ENCODE data around the gene RAB11FIP3. TPM values are rescaled to one million over a fixed set of nuclear protein-coding genes. Genes with fewer than 3 reads are reported as not detected.
"Not testable (repeated sequence)": the region's sequence is repeated elsewhere in the genome, so short reads cannot be mapped to it uniquely, and the experiment has no call there.

Gene RAB11FIP3
- polyA plus RNA-seq, 3 donors: 100 to 155 (median 149) TPM

DNA sequence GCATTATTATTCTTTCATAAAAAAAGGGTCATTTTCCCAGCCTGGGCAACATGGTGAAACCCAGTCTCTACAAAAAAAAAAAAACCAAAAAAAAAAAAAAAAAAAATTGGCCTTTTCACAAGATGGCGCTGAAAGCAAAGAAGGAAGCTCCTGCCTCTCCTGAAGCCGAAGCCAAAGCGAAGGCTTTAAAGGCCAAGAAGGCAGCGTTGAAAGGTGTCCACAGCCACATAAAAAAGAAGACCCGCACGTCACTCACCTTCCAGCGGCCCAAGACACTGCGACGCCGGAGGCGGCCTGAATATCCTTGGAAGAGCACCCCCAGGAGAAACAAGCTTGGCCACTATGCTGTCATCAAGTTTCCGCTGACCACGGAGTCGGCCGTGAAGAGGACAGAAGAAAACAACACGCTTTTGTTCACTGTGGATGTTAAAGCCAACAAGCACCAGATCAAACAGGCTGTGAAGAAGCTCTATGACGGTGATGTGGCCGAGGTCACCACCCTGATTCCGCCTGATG, 38.8 kb upstream of the RAB11FIP3 start:
- DNase-seq: no peak

DNA sequence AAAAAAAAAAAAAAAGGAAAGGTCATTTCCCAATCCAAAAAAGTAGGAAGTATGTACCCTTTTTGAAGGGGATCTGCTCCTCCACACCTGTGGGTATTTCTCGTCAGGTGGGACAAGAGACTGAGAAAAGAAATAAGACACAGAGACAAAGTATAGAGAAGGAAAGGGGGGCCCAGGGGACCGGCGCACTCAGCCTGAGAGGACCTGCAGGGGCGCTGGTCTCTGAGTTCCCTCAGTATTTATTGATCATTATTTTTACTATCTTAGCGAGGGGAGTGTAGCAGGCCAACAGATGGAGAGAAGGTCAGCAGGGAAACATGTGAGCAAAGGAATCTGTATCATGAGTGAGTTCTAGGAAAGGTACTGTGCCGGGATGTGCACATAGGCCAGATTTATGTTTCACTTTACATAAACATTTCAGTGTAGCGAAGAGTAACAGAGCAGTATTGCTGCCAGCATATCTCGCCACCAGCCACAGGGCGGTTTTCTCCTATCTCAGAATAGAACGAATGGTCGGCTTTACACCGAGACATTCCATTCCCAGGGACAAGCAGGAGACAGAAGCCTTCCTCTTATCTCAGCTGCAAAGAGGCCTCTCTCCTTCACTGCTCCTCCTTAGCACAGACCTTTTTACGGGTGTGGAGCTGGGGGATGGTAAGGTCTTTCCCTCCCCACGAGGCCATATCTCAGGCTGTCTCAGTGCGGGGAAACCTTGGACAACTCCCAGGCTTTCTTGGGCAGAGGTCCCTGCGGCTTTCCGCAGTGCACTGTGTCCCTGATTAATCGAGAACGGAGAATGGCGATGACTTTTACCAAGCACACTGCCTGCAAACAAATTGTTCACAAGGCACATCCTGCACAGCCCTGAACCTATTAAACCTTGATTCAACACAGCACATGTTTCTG, 37.4 kb upstream of the RAB11FIP3 start:
- DNase-seq: not testable (repeated sequence)

DNA sequence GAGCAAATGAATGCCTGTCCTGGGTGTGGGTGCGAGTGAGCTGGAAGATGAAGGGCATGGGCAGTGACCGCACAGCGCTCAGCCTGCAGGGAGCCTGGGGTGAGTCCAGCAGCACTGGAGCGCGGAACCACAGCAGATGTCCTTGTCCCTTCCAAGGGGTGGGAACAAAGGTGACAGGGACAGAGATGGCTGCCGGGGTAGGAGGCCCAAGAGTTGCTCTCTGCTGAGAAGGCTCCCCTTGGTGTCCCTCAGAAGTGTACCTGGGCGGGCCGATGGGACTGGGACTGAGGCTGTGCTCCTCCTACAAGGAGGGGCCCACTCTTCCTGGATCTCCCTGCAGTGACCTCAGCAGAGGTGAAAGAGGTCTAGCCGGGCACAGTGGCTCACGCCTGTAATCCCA, 36.1 kb upstream of the RAB11FIP3 start:
- DNase-seq: no peak

DNA sequence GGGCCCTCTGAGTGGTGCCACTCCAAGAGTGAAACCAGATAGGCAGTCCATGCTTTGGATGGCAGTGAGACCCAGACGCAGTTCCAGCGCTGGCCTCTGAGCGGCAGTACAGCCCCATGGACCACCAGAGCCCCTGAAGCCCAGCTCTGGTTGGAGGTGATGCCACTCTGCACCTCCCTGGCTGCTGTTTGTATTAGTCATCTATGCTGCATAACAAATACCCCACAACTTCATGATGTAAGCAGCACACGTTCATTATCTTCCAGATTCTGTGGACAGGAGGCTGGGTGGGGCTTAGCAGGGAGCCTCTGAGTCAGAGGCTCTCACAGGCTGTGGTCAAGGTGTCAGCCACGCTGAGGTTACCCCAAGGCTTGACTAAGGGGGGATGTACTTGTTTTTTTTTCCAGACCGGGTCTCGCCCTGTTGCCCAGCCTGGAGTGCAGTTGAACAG, 33.5 kb upstream of the RAB11FIP3 start:
- no peak for DNase-seq

DNA sequence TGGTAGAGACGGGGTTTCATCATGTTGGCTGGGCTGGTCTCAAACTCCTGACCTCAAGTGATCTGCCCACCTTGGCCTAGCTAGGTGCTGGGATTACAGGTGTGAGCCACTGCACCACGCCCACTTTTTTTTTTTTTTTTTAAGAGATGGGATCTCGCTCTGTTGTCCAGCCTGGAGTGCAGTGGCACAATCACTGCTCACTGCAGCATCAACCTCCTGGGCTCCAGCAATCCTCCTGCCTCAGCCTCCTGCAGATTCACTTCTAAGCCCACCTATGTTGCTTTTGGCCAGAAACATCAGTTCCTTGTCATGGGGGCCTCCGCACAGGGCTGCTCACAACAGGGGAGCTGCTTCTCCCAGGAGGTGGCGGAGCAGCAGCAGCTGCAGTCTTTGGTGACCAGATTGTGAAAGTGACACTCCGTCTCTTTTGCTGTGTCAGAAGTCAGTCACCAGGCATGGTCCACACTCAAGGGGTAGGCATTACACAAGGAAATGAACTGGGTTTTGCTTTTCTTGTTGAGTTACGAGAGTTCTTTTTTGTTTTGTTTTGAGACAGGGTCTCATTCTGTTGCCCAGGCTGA, 32.9 kb upstream of the RAB11FIP3 start:
- no peak for DNase-seq

DNA sequence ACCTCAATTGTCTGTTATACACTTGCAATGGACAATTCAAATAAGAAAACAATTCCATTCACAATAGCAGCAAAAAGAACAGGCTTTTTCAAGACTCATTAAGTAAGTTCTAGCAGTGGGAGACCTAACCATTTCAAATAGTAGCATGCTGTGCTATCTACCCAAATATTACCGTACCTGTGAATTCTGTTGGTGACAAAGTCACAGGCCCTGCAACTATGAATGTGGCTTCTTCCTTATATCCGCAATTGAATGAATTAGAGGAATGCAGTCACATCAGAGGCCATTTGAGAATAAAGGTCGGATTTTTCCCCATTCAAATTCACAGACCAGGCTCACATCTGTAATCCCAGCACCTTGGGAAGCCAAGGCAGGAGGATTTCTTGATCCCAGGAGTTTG, 29.2 kb upstream of the RAB11FIP3 start:
- DNase-seq: no peak

DNA sequence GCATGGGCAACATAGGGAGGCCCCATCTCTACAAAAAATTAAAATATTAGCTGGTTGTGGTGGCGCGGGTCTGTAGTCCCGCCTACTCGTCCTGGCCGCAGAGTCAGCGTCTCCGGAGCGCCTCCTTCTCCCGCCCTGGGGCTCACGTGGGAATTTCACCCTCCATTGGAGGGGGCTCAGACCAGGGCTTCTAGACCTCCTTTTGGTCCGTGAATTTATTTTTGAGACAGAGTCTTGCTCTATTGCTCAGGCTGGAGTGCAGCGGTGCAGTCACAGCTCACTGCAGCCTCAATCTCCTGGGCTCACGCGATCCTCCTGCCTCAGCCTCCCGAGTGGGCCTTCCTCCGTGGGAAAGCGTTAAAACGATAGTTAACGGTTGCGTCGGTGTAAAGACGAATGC, 28.8 kb upstream of the RAB11FIP3 start:
- no peak for DNase-seq

DNA sequence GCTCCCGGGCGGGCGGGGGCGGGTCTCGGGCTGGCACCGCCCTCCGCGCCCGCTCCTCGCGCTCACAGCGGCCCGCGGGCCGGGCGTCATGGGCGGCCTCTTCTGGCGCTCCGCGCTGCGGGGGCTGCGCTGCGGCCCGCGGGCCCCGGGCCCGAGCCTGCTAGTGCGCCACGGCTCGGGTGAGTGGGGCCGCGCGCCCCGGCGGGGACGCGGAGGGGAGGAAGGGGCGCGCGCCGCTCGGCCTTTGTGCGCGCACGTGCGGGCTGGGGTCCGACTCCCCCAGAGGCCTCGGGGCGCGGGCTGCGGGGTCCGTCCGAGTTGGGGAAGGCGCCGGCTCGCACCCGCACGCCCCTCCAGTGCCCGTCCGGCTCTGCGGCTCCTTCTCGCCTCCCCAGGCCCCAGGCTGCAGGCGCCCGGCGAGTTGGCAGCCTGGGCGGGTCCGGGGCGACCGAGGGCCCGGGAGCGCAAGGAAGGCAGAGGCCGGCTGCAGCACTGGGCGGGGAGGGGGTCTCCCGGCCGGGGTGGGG, 28.3 kb upstream of the RAB11FIP3 start, which contains the start of gene NME4:
TSS of gene NME4 (plus strand) at position 65 of the 527 bp plus-strand sequence. CDS start at position 89, 24 bp downstream.
- DNase-seq: no peak

DNA sequence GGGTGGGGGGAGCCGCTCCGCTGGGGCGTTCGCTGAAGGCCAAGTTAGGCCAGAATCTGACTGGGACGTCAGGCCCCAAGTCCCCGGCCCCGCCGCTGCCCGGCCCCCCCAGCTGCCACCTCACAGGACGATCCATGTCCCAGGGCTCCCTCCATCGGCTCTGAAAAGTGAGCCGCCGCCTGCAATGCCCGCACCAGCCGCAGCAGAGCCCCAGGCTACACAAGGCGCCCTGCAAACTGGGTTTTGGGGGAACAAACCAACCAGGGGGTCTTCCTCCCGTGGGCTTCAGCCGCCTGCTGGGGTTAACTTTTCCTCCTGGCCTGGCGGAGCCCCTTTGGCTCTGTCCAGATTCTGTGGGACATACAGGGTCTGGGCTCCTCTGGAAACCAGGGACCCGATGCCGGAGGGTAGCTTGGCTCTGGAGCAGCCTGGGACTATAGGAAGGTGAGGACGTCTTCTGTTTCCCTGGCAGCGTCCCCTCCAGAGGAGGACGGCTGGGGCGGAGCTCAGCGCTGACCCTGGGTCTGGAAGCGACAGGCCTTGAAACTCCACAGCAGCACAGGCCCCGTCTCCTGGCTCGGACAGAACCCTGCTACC, 27.6 kb upstream of the RAB11FIP3 start:
- DNase-seq: peak; percentile 84

DNA sequence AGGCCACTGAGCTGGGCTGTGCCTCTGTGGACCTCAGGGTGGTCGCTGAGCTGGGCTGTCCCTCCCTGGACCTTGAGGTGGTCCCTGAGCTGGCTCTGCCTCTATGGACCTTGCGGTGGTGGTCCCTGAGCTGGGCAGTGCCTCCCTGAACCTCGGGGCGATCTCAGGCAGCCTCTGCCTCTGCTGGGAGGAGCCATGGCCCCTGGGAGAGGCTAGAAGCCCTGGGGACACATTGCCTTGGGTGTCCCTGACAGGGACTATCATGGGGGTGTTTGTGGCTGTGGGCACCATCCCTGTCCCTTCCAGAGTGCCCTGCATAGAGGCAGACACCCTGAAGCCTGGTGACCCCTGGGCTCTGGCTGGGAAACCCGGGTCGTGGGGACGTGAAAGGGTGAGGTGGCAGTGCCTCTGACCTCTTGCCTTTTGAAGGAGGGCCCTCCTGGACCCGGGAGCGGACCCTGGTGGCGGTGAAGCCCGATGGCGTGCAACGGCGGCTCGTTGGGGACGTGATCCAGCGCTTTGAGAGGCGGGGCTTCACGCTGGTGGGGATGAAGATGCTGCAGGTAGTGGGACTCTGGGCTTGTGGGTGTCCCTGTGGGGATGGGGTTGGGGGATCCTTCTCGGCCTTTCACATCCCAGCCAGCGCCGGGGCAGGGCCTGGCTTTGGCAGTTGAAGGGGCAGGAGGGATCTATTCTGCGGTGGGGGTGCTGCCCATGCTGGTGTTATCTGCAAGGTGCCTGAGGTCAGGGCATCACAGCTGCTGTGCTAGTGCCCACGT, 26.7 kb upstream of the RAB11FIP3 start:
- no peak for DNase-seq

DNA sequence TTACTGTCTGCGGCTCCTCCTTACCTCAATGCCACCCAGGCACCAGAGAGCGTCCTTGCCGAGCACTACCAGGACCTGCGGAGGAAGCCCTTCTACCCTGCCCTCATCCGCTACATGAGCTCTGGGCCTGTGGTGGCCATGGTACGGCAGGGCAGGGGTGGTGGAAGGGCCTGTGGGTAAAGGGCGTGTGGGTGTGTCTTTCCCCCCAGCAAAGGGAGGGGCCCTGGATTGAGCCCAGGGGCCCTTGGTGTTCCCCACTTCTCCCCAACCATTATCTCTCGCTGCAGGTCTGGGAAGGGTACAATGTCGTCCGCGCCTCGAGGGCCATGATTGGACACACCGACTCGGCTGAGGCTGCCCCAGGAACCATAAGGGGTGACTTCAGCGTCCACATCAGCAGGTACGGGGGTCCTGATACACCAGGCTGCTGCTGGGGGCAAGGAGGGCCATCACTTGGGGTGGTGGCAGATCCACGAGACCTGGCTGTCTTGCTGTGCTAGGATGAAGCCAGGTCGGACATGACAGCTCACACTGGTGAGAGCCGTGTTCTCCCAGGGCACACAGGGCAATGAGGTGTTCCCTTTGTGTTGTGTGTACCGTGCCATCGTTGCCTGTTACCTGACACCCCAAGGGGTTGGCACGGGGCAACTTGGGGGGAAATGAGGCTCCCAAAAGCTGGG, 26.0 kb upstream of the RAB11FIP3 start:
- no peak for DNase-seq

DNA sequence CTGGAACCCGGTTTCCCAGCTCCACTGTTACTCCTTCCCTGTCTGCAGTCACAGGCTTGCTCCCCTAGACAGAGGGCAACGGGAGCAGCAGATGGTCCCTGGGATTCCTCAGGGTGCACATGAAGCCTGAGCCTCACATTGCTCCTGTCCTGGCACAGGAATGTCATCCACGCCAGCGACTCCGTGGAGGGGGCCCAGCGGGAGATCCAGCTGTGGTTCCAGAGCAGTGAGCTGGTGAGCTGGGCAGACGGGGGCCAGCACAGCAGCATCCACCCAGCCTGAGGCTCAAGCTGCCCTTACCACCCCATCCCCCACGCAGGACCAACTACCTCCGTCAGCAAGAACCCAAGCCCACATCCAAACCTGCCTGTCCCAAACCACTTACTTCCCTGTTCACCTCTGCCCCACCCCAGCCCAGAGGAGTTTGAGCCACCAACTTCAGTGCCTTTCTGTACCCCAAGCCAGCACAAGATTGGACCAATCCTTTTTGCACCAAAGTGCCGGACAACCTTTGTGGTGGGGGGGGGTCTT, 25.3 kb upstream of the RAB11FIP3 start:
- DNase-seq: no peak

DNA sequence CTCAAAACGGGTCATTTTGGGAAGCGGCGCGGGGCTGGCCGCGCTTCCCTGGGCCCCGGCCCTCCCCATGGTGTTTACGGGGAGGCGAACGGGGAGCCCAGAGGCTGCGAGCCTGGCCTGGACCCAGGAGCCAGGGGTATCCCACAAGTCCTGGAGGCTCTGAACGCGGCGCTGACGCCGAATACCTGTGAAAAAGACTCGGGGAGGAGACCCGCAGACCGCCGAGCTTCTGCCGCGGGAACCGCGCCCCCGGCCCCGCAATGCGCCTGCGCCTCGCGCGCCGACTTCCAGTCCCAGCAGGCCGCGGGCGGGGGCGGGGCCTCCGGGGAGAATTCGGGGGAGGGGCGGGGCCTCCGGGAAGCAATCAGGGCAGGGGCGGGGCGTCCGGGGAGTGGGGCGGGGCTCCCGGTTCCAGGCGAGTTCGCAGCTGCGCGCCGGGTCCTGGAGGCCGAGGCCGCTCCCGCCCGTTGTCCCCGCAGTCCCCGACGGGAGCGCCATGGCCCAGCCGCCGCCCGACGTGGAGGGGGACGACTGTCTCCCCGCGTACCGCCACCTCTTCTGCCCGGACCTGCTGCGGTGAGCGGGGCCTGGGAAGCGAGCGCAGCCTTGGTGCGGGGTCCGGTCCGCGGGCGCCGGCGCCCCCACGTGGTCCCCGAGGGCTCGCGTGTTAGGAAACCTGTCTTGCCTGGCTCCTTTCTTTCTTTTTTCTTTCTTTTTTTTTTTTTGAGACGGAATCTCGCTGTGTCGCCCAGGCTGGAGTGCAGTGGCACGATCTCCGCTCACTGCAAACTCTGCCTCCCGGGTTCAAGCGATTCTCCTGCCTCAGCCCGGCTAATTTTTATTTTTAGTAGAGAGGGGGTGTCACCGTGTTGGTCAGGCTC, 23.7 kb upstream of the RAB11FIP3 start, which contains the start of gene DECR2:
TSS of gene DECR2 (plus strand) at position 418 of the 881 bp plus-strand sequence. CDS start at position 497, 79 bp downstream.
- DNase-seq: peak; percentile 92

DNA sequence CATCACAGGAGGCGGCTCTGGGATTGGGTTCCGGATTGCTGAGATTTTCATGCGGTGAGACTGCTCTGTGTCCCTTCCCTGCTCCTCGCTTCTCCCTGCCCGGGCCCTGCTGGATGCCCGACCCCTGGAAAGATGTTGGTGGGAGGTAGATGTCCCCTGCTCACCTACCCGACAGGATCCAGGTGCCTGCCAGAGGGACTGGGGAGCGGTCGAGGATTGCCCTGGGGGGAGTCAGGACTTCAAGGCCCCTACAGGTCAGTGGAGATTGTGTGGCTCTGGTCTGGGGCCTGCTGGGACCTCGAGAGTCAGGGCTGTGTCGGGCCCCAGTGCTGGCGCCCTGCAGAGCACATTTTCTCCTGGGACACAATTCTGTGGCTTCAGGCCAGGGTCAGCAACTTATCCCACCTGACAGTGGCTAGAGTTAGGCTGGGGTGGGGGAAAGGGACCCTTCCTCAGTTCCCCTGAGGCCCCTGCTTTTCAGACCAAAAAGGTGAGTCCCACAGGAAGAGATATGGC, 20.4 kb upstream of the RAB11FIP3 start:
- DNase-seq: no peak

DNA sequence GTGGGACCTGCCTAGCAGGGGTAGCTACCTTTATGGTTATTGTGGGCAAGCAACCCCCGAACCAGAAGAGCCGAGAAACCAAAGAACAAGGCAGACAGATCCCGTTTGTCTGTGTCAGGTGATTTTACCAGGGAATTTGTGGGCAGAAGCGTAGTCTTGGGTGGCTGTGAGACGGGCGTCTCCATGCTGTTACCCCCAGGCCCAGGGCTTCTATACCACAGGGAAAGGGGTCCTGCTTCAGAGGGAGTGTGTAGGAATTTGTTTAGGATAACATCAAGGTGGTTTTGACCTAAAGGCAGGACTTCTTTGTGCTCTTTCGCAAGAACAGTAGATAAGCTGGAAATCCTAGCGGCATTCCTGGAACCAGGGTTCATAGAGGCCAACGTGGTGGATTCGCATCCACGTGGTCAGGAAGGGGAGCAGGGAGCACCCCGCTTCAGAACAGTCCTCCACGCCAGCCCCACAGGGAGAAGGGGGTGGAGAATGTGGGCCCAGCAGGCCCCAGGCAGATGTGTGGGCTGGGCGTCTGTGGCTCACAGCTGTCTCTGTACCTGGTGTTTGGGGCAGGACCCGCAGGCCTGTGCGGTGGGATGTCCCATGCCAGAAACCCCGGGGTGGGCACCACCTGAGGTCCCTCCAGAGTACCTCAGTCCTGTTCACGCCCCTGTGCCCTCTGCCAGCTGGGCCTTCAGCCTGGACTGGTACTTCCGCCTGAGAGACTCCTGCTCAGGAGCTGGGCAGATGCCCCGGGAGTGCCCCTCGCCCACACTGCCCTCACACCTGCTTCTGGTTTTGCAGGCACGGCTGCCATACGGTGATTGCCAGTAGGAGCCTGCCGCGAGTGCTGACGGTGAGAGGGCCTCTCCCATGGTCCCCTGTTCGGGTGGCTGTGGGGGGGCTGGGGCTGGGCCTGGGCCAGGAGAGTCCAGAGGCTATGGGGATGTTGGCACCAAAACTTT, 19.6 kb upstream of the RAB11FIP3 start:
- DNase-seq: no peak

DNA sequence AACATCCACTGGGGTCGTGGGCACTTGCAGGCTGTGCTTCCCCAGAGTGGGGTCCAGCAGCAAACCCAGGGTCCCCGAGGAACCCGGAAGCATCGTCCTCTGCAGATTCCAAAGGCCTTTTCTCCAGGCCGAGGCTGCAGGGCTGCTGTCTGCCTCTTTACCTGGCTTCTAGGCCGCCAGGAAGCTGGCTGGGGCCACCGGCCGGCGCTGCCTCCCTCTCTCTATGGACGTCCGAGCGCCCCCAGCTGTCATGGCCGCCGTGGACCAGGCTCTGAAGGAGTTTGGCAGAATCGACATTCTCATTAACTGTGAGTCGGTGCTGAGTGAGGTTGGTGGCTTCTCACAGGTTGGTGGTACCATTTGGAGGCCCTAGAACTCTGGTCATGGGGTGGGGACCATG, 18.2 kb upstream of the RAB11FIP3 start:
- DNase-seq: no peak

DNA sequence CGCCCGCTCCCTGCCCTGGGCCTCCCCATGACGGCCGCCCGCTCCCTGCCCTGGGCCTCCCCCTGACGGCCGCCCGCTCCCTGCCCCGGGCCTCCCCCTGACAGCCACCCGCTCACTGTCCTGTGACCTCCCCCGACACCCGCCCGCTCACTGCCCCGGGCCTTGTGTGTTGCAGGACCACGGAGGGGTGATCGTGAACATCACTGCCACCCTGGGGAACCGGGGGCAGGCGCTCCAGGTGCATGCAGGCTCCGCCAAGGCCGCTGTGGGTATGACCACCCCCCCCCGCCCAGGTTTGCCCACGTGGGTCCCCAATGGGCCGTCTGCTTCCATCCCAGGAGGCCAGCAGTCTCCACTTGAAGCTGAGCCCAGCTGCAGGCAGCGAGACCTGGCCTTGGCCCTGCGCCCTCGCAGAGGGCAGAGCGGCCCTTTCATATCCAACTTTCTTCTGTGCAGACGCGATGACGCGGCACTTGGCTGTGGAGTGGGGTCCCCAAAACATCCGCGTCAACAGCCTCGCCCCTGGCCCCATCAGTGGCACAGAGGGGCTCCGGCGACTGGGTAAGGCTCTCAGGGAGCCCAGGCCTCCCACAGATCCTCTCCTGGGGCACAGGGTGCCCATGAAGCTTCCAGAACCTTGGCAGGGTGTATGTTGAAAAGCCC, 14.8 kb upstream of the RAB11FIP3 start:
- DNase-seq: no peak
